Activated T-cell treated with anti-CD3 and anti-CD28 coated beads, Interleukin-2, amount 50 U/mL, for 24 hours (primary cell): Measurements from ENCODE around the gene TMPRSS11D.

Source experiments
- DNase-seq: peaks from one replicate; pipeline ENCODE4 v3.0.0-alpha.2; 2020
- H3K27ac Mint-ChIP-seq: 2 replicates; pipeline ENCODE4 v1.8.0; 2020; ENCODE audit warnings: mild to moderate bottlenecking, mixed read lengths
- H3K27me3 Mint-ChIP-seq: 2 replicates; pipeline ENCODE4 v1.8.0; 2020; ENCODE audit warnings: mixed read lengths
- H3K36me3 Mint-ChIP-seq: 2 replicates; pipeline ENCODE4 v1.8.0; 2020; ENCODE audit warnings: low read depth, mixed read lengths
- H3K4me1 Mint-ChIP-seq: 2 replicates; pipeline ENCODE4 v1.8.0; 2020; ENCODE audit warnings: low read depth, mixed read lengths
- H3K4me3 Mint-ChIP-seq: 2 replicates; pipeline ENCODE4 v1.8.0; 2020; ENCODE audit warnings: mild to moderate bottlenecking, moderate library complexity, mixed read lengths
- H3K9me3 Mint-ChIP-seq: 2 replicates; pipeline ENCODE4 v1.8.0; 2020; ENCODE audit warnings: mixed read lengths

The TMPRSS11D gene

GRCh38 chr4:67873116-67873515, 10.7 kb downstream of the TMPRSS11D start:
- no peak overlapping the region for H3K4me3 Mint-ChIP-seq
- H3K4me1 Mint-ChIP-seq = no peaks in the 10 kb centered on the region
- DNase-seq = no peak
- no peak overlapping the region for H3K27ac Mint-ChIP-seq
- H3K36me3 Mint-ChIP-seq = no peaks in the 10 kb centered on the region
- peaks cover 2% of the 10 kb centered on the region for H3K27me3 Mint-ChIP-seq
- H3K9me3 Mint-ChIP-seq = no peaks in the 10 kb centered on the region

GRCh38 chr4:67871867-67872266, 11.9 kb downstream of the TMPRSS11D start:
- H3K9me3 Mint-ChIP-seq = no peaks in the 10 kb centered on the region
- no peaks in the 10 kb centered on the region for H3K27me3 Mint-ChIP-seq
- DNase-seq = no peak
- no peaks in the 10 kb centered on the region for H3K4me1 Mint-ChIP-seq
- no peak overlapping the region for H3K4me3 Mint-ChIP-seq
- H3K27ac Mint-ChIP-seq = no peak overlapping the region
- no peaks in the 10 kb centered on the region for H3K36me3 Mint-ChIP-seq

GRCh38 chr4:67869580-67870190, 14.1 kb downstream of the TMPRSS11D start:
- Mint-ChIP-seq H3K9me3 (no peaks in the 10 kb centered on the region), H3K4me3 (no peak overlapping the region), H3K27ac (no peak overlapping the region), H3K4me1 (no peaks in the 10 kb centered on the region), H3K36me3 (no peaks in the 10 kb centered on the region), H3K27me3 (no peaks in the 10 kb centered on the region)
- DNase-seq = no peak

- Mint-ChIP-seq H3K4me1 (no peaks in the 10 kb centered on the region), H3K27me3 (peaks cover 4% of the 10 kb centered on the region), H3K9me3 (no peaks in the 10 kb centered on the region)
These were observed 22.3 kb downstream of the TMPRSS11D start for GRCh38 chr4:67861513-67861912.

GRCh38 chr4:67853336-67853735, 30.5 kb downstream of the TMPRSS11D start:
- Mint-ChIP-seq H3K27ac (no peak overlapping the region), H3K4me1 (no peaks in the 10 kb centered on the region), H3K9me3 (no peaks in the 10 kb centered on the region), H3K27me3 (peaks cover 9% of the 10 kb centered on the region), H3K36me3 (no peaks in the 10 kb centered on the region), H3K4me3 (no peak overlapping the region)
- DNase-seq = no peak

More at GRCh38 chr4:67861513-67861912, 22.3 kb downstream of the TMPRSS11D start:
- H3K27ac Mint-ChIP-seq = no peak overlapping the region
- no peak overlapping the region for H3K4me3 Mint-ChIP-seq
- DNase-seq = no peak
- H3K36me3 Mint-ChIP-seq = no peaks in the 10 kb centered on the region

DNA sequence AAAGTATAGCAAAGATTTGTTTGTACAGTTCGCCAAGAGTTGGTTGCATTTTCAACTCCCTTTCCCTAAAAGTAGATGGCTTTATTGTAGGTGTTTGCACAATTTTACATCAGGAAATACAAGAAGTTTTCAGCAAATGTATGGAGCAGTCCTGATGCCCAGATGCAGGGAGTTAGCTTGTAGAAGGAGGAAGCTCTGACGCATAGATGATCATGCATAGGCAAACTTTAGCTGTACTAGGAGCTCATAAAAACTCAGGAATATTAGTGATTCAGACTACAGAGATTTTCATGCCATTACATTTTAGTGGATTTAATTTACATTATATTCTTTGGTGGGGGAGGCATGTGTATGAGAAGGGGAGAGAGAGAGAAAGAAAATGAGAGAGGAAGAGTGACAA, 62.9 kb downstream of the TMPRSS11D start:
- DNase-seq = no peak
- Mint-ChIP-seq H3K27me3 (no peaks in the 10 kb centered on the region), H3K27ac (no peak overlapping the region), H3K9me3 (peaks cover 7% of the 10 kb centered on the region), H3K36me3 (no peaks in the 10 kb centered on the region), H3K4me1 (no peaks in the 10 kb centered on the region), H3K4me3 (no peak overlapping the region)

DNA sequence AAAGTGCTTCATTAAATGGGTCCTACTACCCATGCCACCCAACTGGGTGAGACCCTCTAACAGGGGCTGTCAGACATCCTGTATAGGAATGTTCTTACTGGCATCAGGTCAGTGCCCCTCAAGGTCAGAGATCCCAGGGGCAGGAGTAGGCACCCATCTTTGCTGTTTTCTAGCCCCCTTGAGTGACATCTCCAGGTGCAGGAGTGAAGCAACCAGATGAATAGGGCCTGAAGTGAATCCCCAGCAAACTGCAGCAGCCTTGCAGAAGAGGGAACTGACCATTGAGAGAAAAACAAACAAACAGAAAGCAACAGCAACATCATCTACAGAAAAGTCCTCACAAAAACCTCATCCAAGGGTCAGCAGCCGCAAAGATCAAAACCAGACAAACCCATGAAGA, 73.8 kb downstream of the TMPRSS11D start:
- Mint-ChIP-seq H3K9me3 (peaks cover 37% of the 10 kb centered on the region), H3K4me3 (no peak overlapping the region), H3K4me1 (no peaks in the 10 kb centered on the region), H3K27me3 (no peaks in the 10 kb centered on the region), H3K36me3 (peaks cover 3% of the 10 kb centered on the region), H3K27ac (no peak overlapping the region)
- no peak for DNase-seq

DNA sequence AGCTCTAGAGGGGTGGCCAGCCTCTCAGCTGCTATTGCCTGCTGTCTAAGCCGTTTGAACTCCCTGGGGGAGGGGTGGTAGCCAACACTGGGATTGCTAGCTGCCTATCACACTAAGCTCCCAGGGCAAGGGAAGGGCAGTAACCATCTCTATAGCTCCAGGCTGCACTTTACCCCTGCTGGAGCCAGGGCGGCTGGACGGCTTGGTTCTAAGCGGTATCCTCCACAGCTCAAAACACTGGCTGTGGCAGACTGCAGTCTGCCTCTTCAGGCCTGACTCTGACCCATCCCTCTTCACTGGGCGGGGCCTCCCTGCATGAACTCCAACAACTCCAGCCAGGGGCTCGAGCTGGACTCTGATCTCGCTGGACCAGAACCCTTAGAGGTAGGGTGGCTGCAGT, 74.3 kb downstream of the TMPRSS11D start:
- no peaks in the 10 kb centered on the region for H3K27me3 Mint-ChIP-seq
- no peak overlapping the region for H3K27ac Mint-ChIP-seq
- H3K36me3 Mint-ChIP-seq = peaks cover 3% of the 10 kb centered on the region
- no peak overlapping the region for H3K4me3 Mint-ChIP-seq
- H3K9me3 Mint-ChIP-seq = peaks cover 36% of the 10 kb centered on the region
- no peak for DNase-seq
- H3K4me1 Mint-ChIP-seq = no peaks in the 10 kb centered on the region

DNA sequence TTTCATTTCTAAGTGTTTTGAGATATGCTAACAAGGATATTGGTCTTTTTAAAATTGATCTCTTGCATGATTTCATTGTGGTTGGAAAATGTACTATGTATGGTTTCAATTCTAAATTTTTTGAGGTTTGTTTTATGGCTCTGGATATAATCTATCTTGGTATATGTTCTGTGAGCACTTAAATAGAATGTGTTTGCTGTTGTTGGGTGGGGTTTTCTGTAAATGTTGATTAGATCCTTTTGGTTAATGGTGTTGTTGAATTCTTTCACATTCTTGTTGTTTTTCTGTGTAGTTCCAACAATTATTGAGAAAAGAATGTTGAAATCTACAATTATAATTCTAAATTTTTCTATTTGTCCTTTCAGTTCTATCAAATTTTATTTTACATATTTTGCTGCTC, 87.0 kb downstream of the TMPRSS11D start:
- no peaks in the 10 kb centered on the region for H3K36me3 Mint-ChIP-seq
- no peaks in the 10 kb centered on the region for H3K9me3 Mint-ChIP-seq
- no peak for DNase-seq
- H3K27me3 Mint-ChIP-seq = no peaks in the 10 kb centered on the region
- H3K27ac Mint-ChIP-seq = no peak overlapping the region
- no peak overlapping the region for H3K4me3 Mint-ChIP-seq
- no peaks in the 10 kb centered on the region for H3K4me1 Mint-ChIP-seq

DNA sequence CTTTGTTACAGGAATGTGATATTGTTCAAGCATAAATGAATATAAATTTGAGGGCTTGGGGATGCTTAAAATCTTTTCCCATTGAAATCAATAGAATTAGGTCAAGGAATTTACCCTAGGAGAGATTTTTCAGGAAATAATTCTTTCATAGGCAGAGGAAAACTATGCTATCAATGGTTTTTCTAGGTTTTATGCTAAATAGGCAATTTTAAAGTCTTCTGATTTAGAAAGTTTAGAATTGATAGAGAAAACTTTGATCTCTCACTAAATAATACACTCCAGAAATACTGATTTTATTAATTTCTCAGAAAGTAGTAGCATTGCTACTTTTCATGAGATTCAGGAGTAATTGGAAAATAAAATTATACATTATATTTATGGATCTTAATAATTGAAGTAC, 93.1 kb downstream of the TMPRSS11D start:
- Mint-ChIP-seq H3K36me3 (no peaks in the 10 kb centered on the region), H3K27ac (no peak overlapping the region), H3K4me3 (no peak overlapping the region), H3K27me3 (no peaks in the 10 kb centered on the region), H3K4me1 (no peaks in the 10 kb centered on the region), H3K9me3 (no peaks in the 10 kb centered on the region)
- DNase-seq = no peak

DNA sequence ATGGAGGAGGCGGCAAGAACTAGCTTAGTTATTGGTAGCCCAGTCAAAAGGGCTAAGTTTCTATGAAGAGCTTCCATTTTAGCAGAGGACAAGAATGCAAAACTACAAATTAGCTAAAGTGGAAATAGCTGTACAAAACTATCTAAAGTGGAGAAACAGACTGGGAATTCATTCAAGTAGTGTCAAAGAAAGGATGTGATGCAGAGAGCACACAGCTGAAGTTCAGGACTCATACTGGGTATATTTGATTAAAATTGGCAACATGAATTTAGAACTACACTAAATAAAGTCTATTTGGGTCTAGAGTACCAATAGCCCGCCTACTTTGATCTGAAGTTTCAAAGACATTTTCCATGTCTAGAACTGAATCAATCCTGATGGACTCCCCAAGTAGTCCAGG, 96.5 kb downstream of the TMPRSS11D start:
- H3K36me3 Mint-ChIP-seq = no peaks in the 10 kb centered on the region
- H3K27ac Mint-ChIP-seq = no peak overlapping the region
- H3K27me3 Mint-ChIP-seq = no peaks in the 10 kb centered on the region
- DNase-seq = no peak
- H3K4me3 Mint-ChIP-seq = no peak overlapping the region
- no peaks in the 10 kb centered on the region for H3K4me1 Mint-ChIP-seq
- no peaks in the 10 kb centered on the region for H3K9me3 Mint-ChIP-seq

DNA sequence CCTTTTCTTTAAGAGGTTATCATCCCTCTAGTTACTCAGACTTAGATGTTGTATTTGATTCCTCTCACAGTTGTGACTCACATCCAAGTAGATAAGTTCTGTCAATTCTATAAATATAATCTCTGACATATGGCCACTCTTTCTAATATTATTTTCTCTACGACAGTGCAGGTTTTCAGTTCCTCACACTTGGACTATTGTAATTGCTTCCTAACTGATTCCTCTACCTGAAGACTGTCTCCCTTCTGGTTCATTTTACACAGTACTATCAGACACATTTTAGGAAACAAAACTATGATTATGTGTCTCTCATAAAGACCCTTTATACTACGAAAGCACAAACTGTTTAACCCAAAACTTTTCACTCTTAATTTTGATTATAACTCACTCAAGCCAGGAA, 98.3 kb downstream of the TMPRSS11D start:
- Mint-ChIP-seq H3K4me3 (no peak overlapping the region), H3K36me3 (no peaks in the 10 kb centered on the region), H3K4me1 (no peaks in the 10 kb centered on the region), H3K9me3 (no peaks in the 10 kb centered on the region), H3K27me3 (no peaks in the 10 kb centered on the region), H3K27ac (no peak overlapping the region)
- DNase-seq = no peak

GRCh38 chr4:67779631-67780030, 104.2 kb downstream of the TMPRSS11D start:
- no peak overlapping the region for H3K27ac Mint-ChIP-seq
- H3K4me1 Mint-ChIP-seq = peaks cover 4% of the 10 kb centered on the region
- no peak overlapping the region for H3K4me3 Mint-ChIP-seq
- DNase-seq = no peak
- no peaks in the 10 kb centered on the region for H3K9me3 Mint-ChIP-seq
- no peaks in the 10 kb centered on the region for H3K27me3 Mint-ChIP-seq
- no peaks in the 10 kb centered on the region for H3K36me3 Mint-ChIP-seq

GRCh38 chr4:67776746-67777145, 107.1 kb downstream of the TMPRSS11D start:
- Mint-ChIP-seq H3K36me3 (no peaks in the 10 kb centered on the region), H3K4me3 (no peak overlapping the region), H3K9me3 (no peaks in the 10 kb centered on the region), H3K4me1 (peaks cover 4% of the 10 kb centered on the region), H3K27me3 (no peaks in the 10 kb centered on the region), H3K27ac (no peak overlapping the region)
- no peak for DNase-seq
